Mesothelial cell of epicardium (in vitro differentiated cells): ENCODE data around the gene FNDC3B. TPM values are rescaled to one million over a fixed set of nuclear protein-coding genes. Genes with fewer than 3 reads are reported as not detected.
"Not testable (repeated sequence)": the region's sequence is repeated elsewhere in the genome, so short reads cannot be mapped to it uniquely, and the experiment has no call there.

ENCODE experiments used
- DNase-seq, 2 experiments: peaks; one replicate each; pipeline ENCODE4 v3.0.0; 2021; ENCODE audit warnings: low spot score in 2 of 2; ENCODE audit not compliant: unreplicated experiment in 2 of 2
- H3K27ac Mint-ChIP-seq: 2 replicates; pipeline ENCODE4 v1.8.0; 2021; ENCODE audit warnings: mixed read lengths
- H3K27me3 Mint-ChIP-seq: 2 replicates; pipeline ENCODE4 v1.8.0; 2021; ENCODE audit warnings: low read depth, mixed read lengths
- H3K36me3 Mint-ChIP-seq: 2 replicates; pipeline ENCODE4 v1.8.0; 2021; ENCODE audit warnings: mixed read lengths
- H3K4me1 Mint-ChIP-seq: 2 replicates; pipeline ENCODE4 v1.8.0; 2021; ENCODE audit warnings: mixed read lengths
- H3K4me3 Mint-ChIP-seq: 2 replicates; pipeline ENCODE4 v1.8.0; 2021; ENCODE audit warnings: mild to moderate bottlenecking, moderate library complexity, mixed read lengths
- H3K9me3 Mint-ChIP-seq: 2 replicates; pipeline ENCODE4 v1.8.0; 2021; ENCODE audit warnings: mixed read lengths
- total RNA-seq: library from RNA; stranded (reverse); gene quantifications from 3 replicates; pipeline ENCODE4 v1.2.1, GENCODE V29; 2021
- TF ChIP-seq, protein P1 (sequence below): fragments of 200-600 bp; sonication (generic); IDR thresholded peaks from one replicate; pipeline ENCODE4 v1.5.0; 2021; ENCODE audit warnings: antibody characterized with exemption; ENCODE audit not compliant: unreplicated experiment

The FNDC3B gene
- total RNA-seq, 1 donor from 2014 or later = 131 TPM

DNA sequence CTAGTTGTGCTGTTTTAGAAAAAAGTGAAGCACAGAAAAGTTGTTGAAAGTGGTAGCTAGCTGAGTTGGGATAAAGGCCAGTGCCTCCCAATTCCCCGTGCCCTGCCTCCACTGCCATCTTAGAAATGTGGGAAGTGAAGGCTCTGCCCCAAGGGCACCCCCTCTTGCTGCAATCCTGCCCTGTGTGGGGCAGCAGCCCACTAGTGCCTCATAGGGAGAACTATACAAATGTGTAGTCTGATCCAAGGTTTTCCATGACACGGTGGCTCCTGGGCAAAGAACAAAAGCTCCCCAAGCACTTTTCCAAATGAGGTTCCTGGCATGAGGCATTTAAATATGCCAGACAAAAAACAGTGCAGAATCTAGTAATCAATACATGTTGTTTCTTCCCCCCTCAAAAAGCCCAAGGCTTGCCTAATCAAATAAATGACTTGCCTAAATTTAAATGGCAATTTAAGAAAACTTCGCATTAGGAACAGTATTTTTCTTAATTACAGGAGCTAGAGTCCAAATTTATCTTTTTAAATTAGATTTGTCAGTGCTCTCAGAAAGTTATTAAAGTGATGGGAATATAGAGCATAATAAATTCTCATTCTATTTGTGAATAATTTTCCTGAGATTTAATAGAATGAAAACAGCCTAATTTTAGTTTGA lies 325.1 kb downstream of the FNDC3B start:
- H3K4me3 Mint-ChIP-seq = no peak overlapping the region
- TF ChIP-seq, protein P1, sequence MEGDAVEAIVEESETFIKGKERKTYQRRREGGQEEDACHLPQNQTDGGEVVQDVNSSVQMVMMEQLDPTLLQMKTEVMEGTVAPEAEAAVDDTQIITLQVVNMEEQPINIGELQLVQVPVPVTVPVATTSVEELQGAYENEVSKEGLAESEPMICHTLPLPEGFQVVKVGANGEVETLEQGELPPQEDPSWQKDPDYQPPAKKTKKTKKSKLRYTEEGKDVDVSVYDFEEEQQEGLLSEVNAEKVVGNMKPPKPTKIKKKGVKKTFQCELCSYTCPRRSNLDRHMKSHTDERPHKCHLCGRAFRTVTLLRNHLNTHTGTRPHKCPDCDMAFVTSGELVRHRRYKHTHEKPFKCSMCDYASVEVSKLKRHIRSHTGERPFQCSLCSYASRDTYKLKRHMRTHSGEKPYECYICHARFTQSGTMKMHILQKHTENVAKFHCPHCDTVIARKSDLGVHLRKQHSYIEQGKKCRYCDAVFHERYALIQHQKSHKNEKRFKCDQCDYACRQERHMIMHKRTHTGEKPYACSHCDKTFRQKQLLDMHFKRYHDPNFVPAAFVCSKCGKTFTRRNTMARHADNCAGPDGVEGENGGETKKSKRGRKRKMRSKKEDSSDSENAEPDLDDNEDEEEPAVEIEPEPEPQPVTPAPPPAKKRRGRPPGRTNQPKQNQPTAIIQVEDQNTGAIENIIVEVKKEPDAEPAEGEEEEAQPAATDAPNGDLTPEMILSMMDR = no peak
- no peaks in the 10 kb centered on the region for H3K27me3 Mint-ChIP-seq
- no peak for DNase-seq
- peaks cover 6% of the 10 kb centered on the region for H3K9me3 Mint-ChIP-seq
- peaks cover 50% of the 10 kb centered on the region for H3K36me3 Mint-ChIP-seq
- H3K4me1 Mint-ChIP-seq = peaks cover 11% of the 10 kb centered on the region
- no peak overlapping the region for H3K27ac Mint-ChIP-seq

DNA sequence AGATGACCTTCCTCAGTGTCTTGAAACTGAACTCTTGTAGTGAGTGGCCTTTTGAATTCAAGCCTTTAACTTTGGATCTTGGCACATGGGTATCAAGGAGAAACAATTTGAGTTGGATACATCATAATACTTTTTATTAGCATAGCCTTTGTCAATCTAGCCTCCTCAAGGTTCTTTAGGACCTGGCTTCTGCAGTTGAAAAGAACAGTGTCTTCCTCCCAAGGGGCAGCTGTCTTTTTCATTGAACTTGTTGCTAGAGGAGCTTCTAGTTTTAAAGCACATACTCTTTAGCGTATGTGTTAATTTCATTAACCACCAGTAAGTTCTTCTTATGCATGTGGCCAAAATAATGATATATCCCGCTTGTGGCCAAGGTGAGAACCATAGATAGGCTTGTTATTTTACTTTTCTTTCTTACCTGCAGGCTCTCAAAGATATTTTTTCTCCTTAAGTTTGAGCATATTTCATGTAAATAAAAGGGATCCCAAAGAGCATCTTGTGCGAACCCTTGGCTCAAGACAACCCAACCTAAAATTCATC lies 325.7 kb downstream of the FNDC3B start:
- Mint-ChIP-seq H3K9me3 (peaks cover 6% of the 10 kb centered on the region), H3K4me1 (peaks cover 16% of the 10 kb centered on the region), H3K4me3 (no peak overlapping the region), H3K27ac (no peak overlapping the region), H3K27me3 (no peaks in the 10 kb centered on the region), H3K36me3 (peaks cover 49% of the 10 kb centered on the region)
- no peak for DNase-seq
- TF ChIP-seq, protein P1 = no peak

DNA sequence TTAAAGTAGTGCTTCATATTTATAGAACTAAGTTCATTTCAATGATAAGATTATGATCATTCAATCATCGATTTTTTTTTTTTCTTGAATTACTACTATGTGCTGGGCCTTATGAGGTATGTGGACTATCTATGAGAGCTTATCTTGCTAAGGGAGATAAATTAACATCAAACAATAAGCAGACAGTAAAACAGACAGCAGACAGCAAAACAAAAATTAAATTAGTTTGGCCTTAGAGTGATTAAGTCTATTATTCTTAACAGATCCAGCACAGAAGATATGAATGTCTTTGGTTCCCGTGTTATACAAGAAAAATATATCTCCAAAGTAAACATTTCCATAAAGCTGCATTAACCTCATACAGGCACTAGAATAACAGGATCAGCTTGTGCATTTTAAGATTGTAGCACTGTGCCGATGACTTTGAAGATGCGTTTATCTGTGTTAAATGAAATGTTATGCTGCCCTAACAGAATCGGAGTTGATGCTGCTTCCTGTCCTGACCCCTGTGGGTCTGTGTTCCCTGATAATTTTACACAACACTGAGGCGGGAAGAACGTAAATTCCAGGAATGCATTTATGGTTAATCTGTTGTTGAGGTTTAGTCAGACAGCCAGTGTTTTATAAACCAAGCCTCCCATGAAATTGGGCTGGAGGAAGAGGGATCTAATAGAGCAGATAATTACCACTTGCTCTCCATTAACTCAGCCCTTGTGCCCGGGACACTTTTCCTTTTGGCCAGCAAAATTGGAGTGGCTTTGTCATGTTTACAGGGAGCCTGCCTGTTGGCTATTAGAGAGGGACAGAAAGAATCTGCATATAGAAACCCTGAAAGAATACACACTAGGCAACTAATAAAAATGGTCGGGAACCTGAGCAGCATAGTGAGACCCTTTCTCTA lies 328.1 kb downstream of the FNDC3B start:
- peak overlapping the region; percentile 54 for H3K27ac Mint-ChIP-seq
- H3K4me1 Mint-ChIP-seq = peaks cover 20% of the 10 kb centered on the region
- H3K36me3 Mint-ChIP-seq = peaks cover 33% of the 10 kb centered on the region
- no peak overlapping the region for H3K4me3 Mint-ChIP-seq
- no peaks in the 10 kb centered on the region for H3K27me3 Mint-ChIP-seq
- TF ChIP-seq, protein P1 = no peak
- no peaks in the 10 kb centered on the region for H3K9me3 Mint-ChIP-seq
- no peak for DNase-seq

GRCh38 chr3:172368556-172368955 lies 329.2 kb downstream of the FNDC3B start:
- DNase-seq, H3K27me3 Mint-ChIP-seq: not testable (repeated sequence)

DNA sequence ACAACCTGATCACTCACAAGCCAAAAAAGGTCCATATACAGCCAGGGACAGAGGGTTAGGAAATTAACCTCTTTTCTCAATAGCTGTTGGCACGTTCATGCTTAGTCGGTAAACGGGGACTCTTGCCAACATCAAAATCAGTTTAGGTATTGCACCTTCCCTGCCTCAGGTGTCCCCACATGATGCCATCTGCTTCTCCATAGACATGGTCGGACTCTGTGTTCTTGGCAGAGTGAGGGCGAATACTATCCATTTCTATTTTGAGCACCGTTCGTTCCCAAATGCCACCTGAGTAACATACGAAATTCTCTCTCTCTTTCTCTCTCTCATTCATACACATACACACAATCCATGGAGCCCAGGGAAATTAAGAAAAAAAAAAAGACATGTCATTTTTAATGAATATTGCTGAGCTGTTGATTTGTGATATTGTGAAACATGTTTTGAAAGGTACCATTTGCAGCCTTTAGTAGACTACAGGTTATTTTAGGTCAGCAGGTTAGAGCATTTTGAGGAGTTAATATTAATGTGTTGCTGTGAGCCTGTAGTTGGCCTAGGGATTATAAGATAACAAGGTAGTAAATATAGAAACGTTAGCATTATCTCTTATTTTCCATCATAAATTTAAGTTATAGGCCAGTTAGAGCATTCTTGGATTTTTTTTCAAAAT lies 330.3 kb downstream of the FNDC3B start:
- Mint-ChIP-seq H3K36me3 (peaks cover 18% of the 10 kb centered on the region), H3K4me1 (peaks cover 24% of the 10 kb centered on the region), H3K9me3 (no peaks in the 10 kb centered on the region), H3K27ac (no peak overlapping the region), H3K27me3 (no peaks in the 10 kb centered on the region), H3K4me3 (no peak overlapping the region)
- no peak for DNase-seq
- TF ChIP-seq, protein P1 = no peak

More at GRCh38 chr3:172368556-172368955, 329.2 kb downstream of the FNDC3B start:
- Mint-ChIP-seq H3K4me1 (peaks cover 22% of the 10 kb centered on the region), H3K36me3 (peaks cover 23% of the 10 kb centered on the region)
- not testable (repeated sequence) for H3K27ac Mint-ChIP-seq, H3K9me3 Mint-ChIP-seq, H3K4me3 Mint-ChIP-seq
